GM12891 (cell line): ENCODE results near the gene IL2RA.

Source experiments
- PAX5 ChIP-seq: IDR thresholded peaks from 2 replicates; pipeline ENCODE4 v1.6.1; 2011; ENCODE audit warnings: low read length, moderate library complexity, mild to moderate bottlenecking; ENCODE audit not compliant: insufficient read depth, severe bottlenecking
- POLR2AphosphoS5 ChIP-seq: IDR thresholded peaks from 2 replicates; pipeline ENCODE4 v1.6.1; 2011; ENCODE audit warnings: low read depth, low read length, control low read depth

GRCh38 chr10:6045314-6045848 is 16.8 kb downstream of the IL2RA start:
- TF ChIP-seq POLR2AphosphoS5, result no peak
- no peak for TF ChIP-seq PAX5
